ENCODE results near the gene CENPX. TPM values are rescaled to one million over a fixed set of nuclear protein-coding genes. Genes with fewer than 3 reads are reported as not detected.
A peak's percentile ranks its signal among the peaks of the same experiment; 100 is the strongest.

Gene CENPX
- total RNA-seq, 1 donor from 2014 or later, result 59.9 TPM

- Mint-ChIP-seq H3K4me1 (ENCODE audit: low read depth, unreplicated experiment) (peaks cover 17% of the 10 kb centered on the region), H3K27me3 (ENCODE audit: unreplicated experiment) (peaks cover 2% of the 10 kb centered on the region), H3K36me3 (ENCODE audit: unreplicated experiment) (no peaks in the 10 kb centered on the region), H3K9me3 (ENCODE audit: unreplicated experiment) (peaks cover 5% of the 10 kb centered on the region), H3K27ac (ENCODE audit: unreplicated experiment) (no peak overlapping the region), H3K4me3 (ENCODE audit: unreplicated experiment) (no peak overlapping the region)
- DNase-seq, result no peak
- no peak for TF ChIP-seq CTCF (IDR thresholded peaks at IDR 0.05; ENCODE audit: partially characterized antibody, unreplicated experiment)
These were observed 25.8 kb downstream of the CENPX start for GRCh38 chr17:81996757-81997441.

- no peak for DNase-seq
- no peak overlapping the region for H3K4me3 Mint-ChIP-seq (ENCODE audit: unreplicated experiment)
- no peak overlapping the region for H3K27ac Mint-ChIP-seq (ENCODE audit: unreplicated experiment)
- peaks cover 16% of the 10 kb centered on the region for H3K4me1 Mint-ChIP-seq (ENCODE audit: low read depth, unreplicated experiment)
- no peak for TF ChIP-seq CTCF (IDR thresholded peaks at IDR 0.05; ENCODE audit: partially characterized antibody, unreplicated experiment)
- H3K9me3 Mint-ChIP-seq (ENCODE audit: unreplicated experiment), result peaks cover 5% of the 10 kb centered on the region
- no peaks in the 10 kb centered on the region for H3K36me3 Mint-ChIP-seq (ENCODE audit: unreplicated experiment)
- peaks cover 2% of the 10 kb centered on the region for H3K27me3 Mint-ChIP-seq (ENCODE audit: unreplicated experiment)
These were observed 26.4 kb downstream of the CENPX start for GRCh38 chr17:81996232-81996756.

- no peak overlapping the region for H3K27ac Mint-ChIP-seq (ENCODE audit: unreplicated experiment)
- H3K36me3 Mint-ChIP-seq (ENCODE audit: unreplicated experiment), result peaks cover 2% of the 10 kb centered on the region
- H3K9me3 Mint-ChIP-seq (ENCODE audit: unreplicated experiment), result peaks cover 7% of the 10 kb centered on the region
- no peak for TF ChIP-seq CTCF (IDR thresholded peaks at IDR 0.05; ENCODE audit: partially characterized antibody, unreplicated experiment)
- peaks cover 5% of the 10 kb centered on the region for H3K27me3 Mint-ChIP-seq (ENCODE audit: unreplicated experiment)
- no peak for DNase-seq
- peaks cover 17% of the 10 kb centered on the region for H3K4me1 Mint-ChIP-seq (ENCODE audit: low read depth, unreplicated experiment)
- no peak overlapping the region for H3K4me3 Mint-ChIP-seq (ENCODE audit: unreplicated experiment)
These were observed 27.0 kb downstream of the CENPX start for GRCh38 chr17:81995463-81996231.

GRCh38 chr17:81994593-81995462, 27.9 kb downstream of the CENPX start:
- Mint-ChIP-seq H3K27me3 (ENCODE audit: unreplicated experiment) (peaks cover 5% of the 10 kb centered on the region), H3K9me3 (ENCODE audit: unreplicated experiment) (peaks cover 10% of the 10 kb centered on the region), H3K4me3 (ENCODE audit: unreplicated experiment) (no peak overlapping the region), H3K27ac (ENCODE audit: unreplicated experiment) (no peak overlapping the region), H3K4me1 (ENCODE audit: low read depth, unreplicated experiment) (peaks cover 16% of the 10 kb centered on the region), H3K36me3 (ENCODE audit: unreplicated experiment) (peaks cover 5% of the 10 kb centered on the region)
- no peak for TF ChIP-seq CTCF (IDR thresholded peaks at IDR 0.05; ENCODE audit: partially characterized antibody, unreplicated experiment)
- peak; percentile 8 for DNase-seq

Measured in glutamatergic neuron (in vitro differentiated cells).